GM08714 (cell line): ENCODE measurements around the gene PSMA7.

ENCODE experiments used
- H3K4me3 ChIP-seq: fragments of 200-500 bp; sonication (Bioruptor generic); 2 replicates; pipeline ENCODE4 v1.5.1; 2014; ENCODE audit warnings: mild to moderate bottlenecking, low read length, inconsistent platforms
- ZNF274 ChIP-seq: IDR thresholded peaks from 2 replicates; pipeline ENCODE4 v1.6.1; 2012; ENCODE audit warnings: mild to moderate bottlenecking, low read depth, low read length

Gene PSMA7

GRCh38 chr20:62164879-62165761 is 21.9 kb upstream of the PSMA7 start:
- H3K4me3 ChIP-seq, result no peak overlapping the region
- no peak for TF ChIP-seq ZNF274

- H3K4me3 ChIP-seq, result no peak overlapping the region
- no peak for TF ChIP-seq ZNF274
Measured at GRCh38 chr20:62163986-62164762, 21.0 kb upstream of the PSMA7 start.

GRCh38 chr20:62163485-62163865 is 20.3 kb upstream of the PSMA7 start:
- TF ChIP-seq ZNF274, result no peak
- no peak overlapping the region for H3K4me3 ChIP-seq

- no peak for TF ChIP-seq ZNF274
- H3K4me3 ChIP-seq, result no peak overlapping the region
Measured at GRCh38 chr20:62162765-62163484, 19.7 kb upstream of the PSMA7 start.

GRCh38 chr20:62161347-62161746 is 18.2 kb upstream of the PSMA7 start:
- no peak for TF ChIP-seq ZNF274
- no peak overlapping the region for H3K4me3 ChIP-seq

GRCh38 chr20:62160876-62161275 is 17.7 kb upstream of the PSMA7 start:
- TF ChIP-seq ZNF274, result no peak
- H3K4me3 ChIP-seq, result no peak overlapping the region

GRCh38 chr20:62160253-62160652 is 17.1 kb upstream of the PSMA7 start:
- H3K4me3 ChIP-seq, result no peak overlapping the region
- TF ChIP-seq ZNF274, result no peak

- no peak overlapping the region for H3K4me3 ChIP-seq
- no peak for TF ChIP-seq ZNF274
Measured at GRCh38 chr20:62159839-62160238, 16.6 kb upstream of the PSMA7 start.

- no peak overlapping the region for H3K4me3 ChIP-seq
Measured at GRCh38 chr20:62159052-62159451, 15.9 kb upstream of the PSMA7 start.

GRCh38 chr20:62158541-62158940 is 15.3 kb upstream of the PSMA7 start:
- no peak overlapping the region for H3K4me3 ChIP-seq
- TF ChIP-seq ZNF274, result no peak

More at GRCh38 chr20:62159052-62159451, 15.9 kb upstream of the PSMA7 start:
- TF ChIP-seq ZNF274, result no peak

- no peak for TF ChIP-seq ZNF274
- H3K4me3 ChIP-seq, result no peak overlapping the region
Measured at GRCh38 chr20:62158088-62158400, 14.8 kb upstream of the PSMA7 start.

GRCh38 chr20:62157387-62158087 is 14.3 kb upstream of the PSMA7 start:
- no peak for TF ChIP-seq ZNF274
- H3K4me3 ChIP-seq, result no peak overlapping the region

GRCh38 chr20:62156592-62157386 is 13.6 kb upstream of the PSMA7 start:
- no peak for TF ChIP-seq ZNF274
- H3K4me3 ChIP-seq, result no peak overlapping the region

- TF ChIP-seq ZNF274, result no peak
- no peak overlapping the region for H3K4me3 ChIP-seq
Measured at GRCh38 chr20:62156254-62156556, 13.0 kb upstream of the PSMA7 start.
